Hepatocyte (in vitro differentiated cells): ENCODE data around the gene PRRG3. TPM values are rescaled to one million over a fixed set of nuclear protein-coding genes. Genes with fewer than 3 reads are reported as not detected.

Source experiments
- DNase-seq: peaks from one replicate; pipeline ENCODE4 v3.0.0-alpha.2; 2016; ENCODE audit warnings: low spot score
- H2AFZ ChIP-seq: fragments of 200-600 bp; sonication (generic); 2 replicates; pipeline ENCODE4 v1.6.0; 2016; ENCODE audit warnings: antibody characterized with exemption, mild to moderate bottlenecking
- H3K27ac ChIP-seq: fragments of 200-600 bp; sonication (generic); 2 replicates; pipeline ENCODE4 v1.5.1; 2016; ENCODE audit warnings: mild to moderate bottlenecking
- H3K27me3 ChIP-seq: fragments of 200-600 bp; sonication (generic); 2 replicates; pipeline ENCODE4 v1.6.1; 2016
- H3K36me3 ChIP-seq: fragments of 200-600 bp; sonication (generic); replicated peaks from 2 replicates; pipeline ENCODE4 v1.5.1; 2016; ENCODE audit warnings: low read depth; ENCODE audit not compliant: insufficient read depth
- H3K4me1 ChIP-seq: fragments of 200-600 bp; sonication (generic); 2 replicates; pipeline ENCODE4 v1.5.1; 2016; ENCODE audit warnings: mild to moderate bottlenecking, moderate library complexity; ENCODE audit not compliant: insufficient read depth
- H3K4me2 ChIP-seq: fragments of 200-600 bp; sonication (generic); 2 replicates; pipeline ENCODE4 v1.6.0; 2016
- H3K4me3 ChIP-seq: fragments of 200-600 bp; sonication (generic); 2 replicates; pipeline ENCODE4 v1.5.1; 2016; ENCODE audit warnings: mild to moderate bottlenecking
- H3K79me2 ChIP-seq: fragments of 200-600 bp; sonication (generic); 2 replicates; pipeline ENCODE4 v1.6.0; 2017; ENCODE audit warnings: mild to moderate bottlenecking
- H3K9me2 ChIP-seq: fragments of 200-600 bp; sonication (generic); replicated peaks from 2 replicates; pipeline ENCODE4 v1.6.0; 2017; ENCODE audit warnings: mild to moderate bottlenecking; ENCODE audit not compliant: insufficient read depth
- H3K9me3 ChIP-seq: fragments of 200-600 bp; sonication (generic); 2 replicates; pipeline ENCODE4 v1.5.1; 2016; ENCODE audit warnings: low read depth, mild to moderate bottlenecking
- H4K20me1 ChIP-seq: fragments of 200-600 bp; sonication (generic); 2 replicates; pipeline ENCODE4 v1.6.0; 2016; ENCODE audit warnings: mild to moderate bottlenecking; ENCODE audit not compliant: insufficient read depth, poor library complexity, severe bottlenecking
- CTCF ChIP-seq: fragments of 200-600 bp; sonication (generic); IDR thresholded peaks from 2 replicates; pipeline ENCODE4 v1.5.1; 2016; ENCODE audit warnings: antibody characterized with exemption, mild to moderate bottlenecking; ENCODE audit not compliant: poor library complexity
- EZH2 ChIP-seq: fragments of 200-600 bp; sonication (generic); IDR thresholded peaks from 2 replicates; pipeline ENCODE4 v1.6.1; 2016; ENCODE audit warnings: antibody characterized with exemption, mild to moderate bottlenecking, borderline replicate concordance
- EZH2phosphoT487 ChIP-seq: fragments of 200-600 bp; sonication (generic); IDR thresholded peaks from one replicate; pipeline ENCODE4 v1.6.1; 2018; ENCODE audit warnings: antibody characterized with exemption, mild to moderate bottlenecking, low read depth, moderate library complexity; ENCODE audit not compliant: unreplicated experiment, severe bottlenecking
- WGBS: methylation state at CpG from one replicate; pipeline ENCODE4 v1.1.6; 2016; ENCODE audit warnings: low lambda C conversion rate; ENCODE audit errors: missing lambda C conversion rate; 5-methylcytosine and 5-hydroxymethylcytosine counted together
- polyA plus RNA-seq: library from polyadenylated mRNA; unstranded; fragments of >200 nt; fragmentation: Nextera tagmentation; extraction: Ambion mirVana; gene quantifications from 2 replicates; pipeline ENCODE4 v1.2.1, GENCODE V29; 2016
- total RNA-seq: library from RNA; depleted of rRNA; stranded (reverse); fragments of >200 nt; gene quantifications from 2 replicates; pipeline ENCODE4 v1.2.3, GENCODE V29; 2014

The PRRG3 gene
- total and polyA plus RNA-seq, 2 experiments from 2014 or later: 0.17 to 0.22 TPM

GRCh38 chrX:151714362-151714761 lies 19.1 kb downstream of the PRRG3 start:
- no peak overlapping the region for H3K4me2 ChIP-seq
- no peaks in the 10 kb centered on the region for H3K9me2 ChIP-seq
- TF ChIP-seq EZH2 (no peak), EZH2phosphoT487 (no peak), CTCF (no peak)
- H3K79me2 ChIP-seq: no peaks in the 10 kb centered on the region
- no peaks in the 10 kb centered on the region for H3K4me1 ChIP-seq
- H3K27ac ChIP-seq: no peak overlapping the region
- no peaks in the 10 kb centered on the region for H3K27me3 ChIP-seq
- no peaks in the 10 kb centered on the region for H3K9me3 ChIP-seq
- no peak overlapping the region for H2AFZ ChIP-seq
- H3K4me3 ChIP-seq: no peak overlapping the region
- DNase-seq: no peak
- no peaks in the 10 kb centered on the region for H3K36me3 ChIP-seq
- H4K20me1 ChIP-seq: no peaks in the 10 kb centered on the region
- WGBS: 59% methylated on average over 5 of the region's 5 CpGs

GRCh38 chrX:151715752-151716151 lies 20.5 kb downstream of the PRRG3 start, which contains the start of gene FATE1:
FATE1 (plus strand) TSS chrX:151716035; CDS start chrX:151716120, 85 bp downstream.
- no peak within 1 kb of the TSS for H3K27ac ChIP-seq
- no peak within 1 kb of the TSS for H3K4me3 ChIP-seq
- DNase-seq: no peak
- TF ChIP-seq EZH2 (no peak), CTCF (no peak)
- H2AFZ ChIP-seq: no peak within 1 kb of the TSS
- H3K4me1 ChIP-seq: no peaks in the 10 kb centered on the region
- no peaks in the 10 kb centered on the region for H3K27me3 ChIP-seq
- no peaks in the 10 kb centered on the region for H3K79me2 ChIP-seq
- no peaks in the 10 kb centered on the region for H4K20me1 ChIP-seq
- H3K36me3 ChIP-seq: no peaks in the 10 kb centered on the region
- H3K9me3 ChIP-seq: no peaks in the 10 kb centered on the region
- H3K9me2 ChIP-seq: no peaks in the 10 kb centered on the region
- 63% methylated on average over 3 of the region's 3 CpGs for WGBS
- no peak within 1 kb of the TSS for H3K4me2 ChIP-seq

- no peaks in the 10 kb centered on the region for H4K20me1 ChIP-seq
- no peaks in the 10 kb centered on the region for H3K9me2 ChIP-seq
- no peak overlapping the region for H3K4me2 ChIP-seq
- no peak for TF ChIP-seq EZH2
- TF ChIP-seq EZH2phosphoT487: no peak
- peak; percentile 49 for TF ChIP-seq CTCF
- no peaks in the 10 kb centered on the region for H3K4me1 ChIP-seq
- H3K4me3 ChIP-seq: no peak overlapping the region
- H3K27ac ChIP-seq: no peak overlapping the region
- no peak overlapping the region for H2AFZ ChIP-seq
- H3K79me2 ChIP-seq: no peaks in the 10 kb centered on the region
- H3K9me3 ChIP-seq: no peaks in the 10 kb centered on the region
- no peaks in the 10 kb centered on the region for H3K36me3 ChIP-seq
- WGBS: 63% methylated on average over 24 of the region's 24 CpGs
- no peaks in the 10 kb centered on the region for H3K27me3 ChIP-seq
- DNase-seq: peak; percentile 68
Measured at GRCh38 chrX:151722241-151722846, 27.1 kb downstream of the PRRG3 start.
